ENCODE data around the gene RBFOX2. TPM values are rescaled to one million over a fixed set of nuclear protein-coding genes. Genes with fewer than 3 reads are reported as not detected.

Gene RBFOX2
- total RNA-seq, 4 donors from 2014 or later = 103 to 139 (median 108) TPM

GRCh38 chr22:35688913-35689675, 339.5 kb downstream of the RBFOX2 start:
- no peak for DNase-seq
- no peaks in the 10 kb centered on the region for H3K36me3 ChIP-seq
- no peaks in the 10 kb centered on the region for H3K4me1 ChIP-seq
- H3K27me3 ChIP-seq = no peaks in the 10 kb centered on the region
- no peaks in the 10 kb centered on the region for H3K9me3 ChIP-seq
- no peak overlapping the region for H3K4me3 ChIP-seq (replicated peaks in 1 of 3)
- H3K27ac ChIP-seq = no peak overlapping the region
- WGBS, 2 donors = 83 to 93% methylated on average over 10 of the region's 10 CpGs
- intact Hi-C loops (cut with DNase I) = no loop called here
- no peak for TF ChIP-seq POLR2A (IDR thresholded peaks at IDR 0.05)
- TF ChIP-seq, protein P1, sequence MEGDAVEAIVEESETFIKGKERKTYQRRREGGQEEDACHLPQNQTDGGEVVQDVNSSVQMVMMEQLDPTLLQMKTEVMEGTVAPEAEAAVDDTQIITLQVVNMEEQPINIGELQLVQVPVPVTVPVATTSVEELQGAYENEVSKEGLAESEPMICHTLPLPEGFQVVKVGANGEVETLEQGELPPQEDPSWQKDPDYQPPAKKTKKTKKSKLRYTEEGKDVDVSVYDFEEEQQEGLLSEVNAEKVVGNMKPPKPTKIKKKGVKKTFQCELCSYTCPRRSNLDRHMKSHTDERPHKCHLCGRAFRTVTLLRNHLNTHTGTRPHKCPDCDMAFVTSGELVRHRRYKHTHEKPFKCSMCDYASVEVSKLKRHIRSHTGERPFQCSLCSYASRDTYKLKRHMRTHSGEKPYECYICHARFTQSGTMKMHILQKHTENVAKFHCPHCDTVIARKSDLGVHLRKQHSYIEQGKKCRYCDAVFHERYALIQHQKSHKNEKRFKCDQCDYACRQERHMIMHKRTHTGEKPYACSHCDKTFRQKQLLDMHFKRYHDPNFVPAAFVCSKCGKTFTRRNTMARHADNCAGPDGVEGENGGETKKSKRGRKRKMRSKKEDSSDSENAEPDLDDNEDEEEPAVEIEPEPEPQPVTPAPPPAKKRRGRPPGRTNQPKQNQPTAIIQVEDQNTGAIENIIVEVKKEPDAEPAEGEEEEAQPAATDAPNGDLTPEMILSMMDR (IDR thresholded peaks at IDR 0.05) = no peak

Other genes starting within 250 kb of the RBFOX2 start
- 10 to 100 TPM; 23.3 to 91.9 (median 59.9) TPM for gene APOL3, start 131.9 kb upstream of the RBFOX2 start, total RNA-seq
- gene APOL4, start 173.0 kb upstream of the RBFOX2 start, total RNA-seq = 10 to 100 TPM in 1 of 4 donors, 1 to 10 TPM in 2, not detected in 1; 5.8 to 16.1 (median 7.5) TPM
- gene APOL2, start 210.7 kb upstream of the RBFOX2 start, total RNA-seq = 10 to 100 TPM; 31.1 to 45.6 (median 35.6) TPM
- gene APOL1, start 224.3 kb upstream of the RBFOX2 start, total RNA-seq = 10 to 100 TPM in 3 of 4 donors, 1 to 10 TPM in 1; 6.7 to 16.8 (median 11.0) TPM